Ecto neural progenitor cell (in vitro differentiated cells): ENCODE results near the gene FKBP2.
"Not testable (repeated sequence)": the region's sequence is repeated elsewhere in the genome, so short reads cannot be mapped to it uniquely, and the experiment has no call there.

Source experiments
- DNase-seq: peaks from one replicate; pipeline ENCODE4 v3.0.0-alpha.2; 2018; ENCODE audit warnings: low spot score

The FKBP2 gene

GRCh38 chr11:64234647-64235379, 6.1 kb upstream of the FKBP2 start:
- no peak for DNase-seq

- DNase-seq = no peak
Measured at GRCh38 chr11:64235437-64236161, 5.3 kb upstream of the FKBP2 start.

DNA sequence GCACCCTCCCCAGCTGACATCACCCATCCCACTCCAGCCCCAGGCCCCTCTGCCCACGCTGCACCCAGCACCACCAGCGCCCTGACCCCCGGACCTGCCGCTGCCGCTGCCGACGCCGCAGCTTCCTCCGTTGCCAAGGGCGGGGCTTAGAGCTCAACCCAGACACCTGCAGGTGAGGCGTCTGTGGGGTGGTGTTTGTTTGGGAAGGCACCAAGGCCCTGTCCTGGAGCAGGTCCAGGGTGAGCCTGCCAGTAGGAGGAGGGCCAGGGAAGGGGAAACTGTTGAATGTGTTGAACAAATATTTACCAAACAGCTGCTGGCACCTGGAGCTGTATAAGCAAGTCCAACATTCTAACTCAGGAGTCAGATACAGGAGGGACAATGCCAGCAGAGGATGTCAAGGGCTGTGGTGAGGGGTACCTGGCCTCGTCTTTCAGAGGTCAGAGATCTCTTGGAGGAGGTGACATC, 3.4 kb upstream of the FKBP2 start:
- DNase-seq = no peak

DNA sequence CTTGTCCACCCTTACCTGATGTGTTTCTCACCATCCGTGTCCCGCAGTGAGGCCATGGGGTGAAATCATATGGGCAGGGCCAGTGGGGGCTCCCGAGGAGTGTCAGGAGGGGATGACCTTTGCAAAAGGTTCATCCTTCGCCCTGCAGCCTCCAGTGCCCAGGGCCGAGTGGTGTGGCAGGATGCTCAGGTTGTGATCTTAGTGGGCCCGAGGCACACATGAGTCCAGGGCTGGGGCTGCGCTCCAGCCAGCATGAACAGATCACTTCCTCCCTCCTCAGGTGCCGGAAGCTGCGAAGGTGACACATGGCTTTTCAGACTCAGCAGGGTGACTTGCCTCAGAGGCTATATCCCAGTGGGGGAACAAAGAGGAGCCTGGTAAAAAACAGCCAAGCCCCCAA, 2.8 kb upstream of the FKBP2 start:
- DNase-seq = no peak

DNA sequence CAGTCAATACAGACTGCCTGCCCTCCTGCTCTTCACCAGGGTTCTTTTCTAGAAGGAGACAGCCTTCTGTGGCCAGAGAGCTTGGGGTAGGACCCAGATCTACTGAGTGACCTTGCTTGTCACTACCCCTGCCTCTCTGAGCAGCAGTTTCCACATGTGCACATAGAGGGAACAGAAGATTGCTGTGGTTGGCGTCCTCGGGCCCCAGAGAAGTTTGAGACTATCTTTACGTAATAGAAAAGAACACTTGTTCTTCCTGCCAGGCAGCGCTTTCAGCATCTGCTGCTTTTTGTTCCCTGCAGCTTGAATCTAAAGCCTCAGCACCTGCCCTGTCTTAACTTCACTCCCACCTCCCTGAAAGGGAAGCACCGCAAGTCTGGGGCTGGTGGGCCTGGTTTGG, 1.9 kb upstream of the FKBP2 start:
- no peak for DNase-seq

DNA sequence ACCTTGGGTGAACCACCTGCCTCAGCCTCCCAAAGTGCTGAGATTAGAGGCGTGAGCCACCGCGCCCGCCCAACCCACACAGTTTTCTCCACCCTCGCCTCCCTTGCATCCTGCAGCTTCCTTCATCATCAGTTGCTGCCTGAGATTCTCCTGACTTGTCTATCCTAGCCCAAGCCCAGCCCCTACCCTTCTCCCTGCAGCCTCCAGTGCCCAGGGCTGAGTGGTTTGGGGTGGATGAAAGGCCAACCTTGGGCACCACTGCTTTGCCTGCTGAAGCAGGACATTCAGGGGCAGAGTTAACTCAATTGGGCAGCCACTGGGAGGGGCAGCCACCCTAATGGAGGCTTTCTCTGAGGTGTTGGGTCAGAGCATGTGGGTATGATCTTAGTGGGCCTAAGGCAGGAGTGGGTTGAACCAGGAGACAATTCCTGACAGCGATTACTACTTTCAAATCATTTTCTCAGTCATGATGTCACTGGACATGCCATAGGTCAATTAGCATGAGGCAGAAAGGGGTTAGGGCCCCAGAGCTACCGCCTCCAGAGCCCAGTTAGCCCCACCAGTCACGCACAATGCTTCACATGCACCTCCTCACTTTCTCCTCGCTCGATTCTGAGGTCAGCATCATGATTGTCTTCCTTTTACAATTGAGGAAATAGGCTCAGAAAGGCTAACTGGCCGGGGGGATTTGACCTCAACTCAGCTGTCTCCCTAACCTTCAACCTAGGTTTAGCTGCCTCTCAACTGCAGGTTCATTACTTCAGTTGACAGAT, 1.0 kb upstream of the FKBP2 start:
- DNase-seq = no peak

DNA sequence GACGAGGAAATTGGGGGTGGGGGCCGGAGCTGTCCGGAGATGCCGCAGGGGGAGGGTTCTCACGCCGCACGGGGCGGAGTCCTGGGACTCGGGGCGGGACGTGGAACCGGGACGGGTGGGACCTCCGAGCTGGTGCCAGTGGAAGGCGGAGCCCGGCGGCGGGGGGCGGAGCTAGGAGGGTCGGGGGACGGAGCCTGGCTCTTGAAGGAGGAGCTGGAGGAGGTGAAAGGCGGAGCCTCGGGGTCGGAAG, 271 bp downstream of the FKBP2 start:
- peak; percentile 100 for DNase-seq

DNA sequence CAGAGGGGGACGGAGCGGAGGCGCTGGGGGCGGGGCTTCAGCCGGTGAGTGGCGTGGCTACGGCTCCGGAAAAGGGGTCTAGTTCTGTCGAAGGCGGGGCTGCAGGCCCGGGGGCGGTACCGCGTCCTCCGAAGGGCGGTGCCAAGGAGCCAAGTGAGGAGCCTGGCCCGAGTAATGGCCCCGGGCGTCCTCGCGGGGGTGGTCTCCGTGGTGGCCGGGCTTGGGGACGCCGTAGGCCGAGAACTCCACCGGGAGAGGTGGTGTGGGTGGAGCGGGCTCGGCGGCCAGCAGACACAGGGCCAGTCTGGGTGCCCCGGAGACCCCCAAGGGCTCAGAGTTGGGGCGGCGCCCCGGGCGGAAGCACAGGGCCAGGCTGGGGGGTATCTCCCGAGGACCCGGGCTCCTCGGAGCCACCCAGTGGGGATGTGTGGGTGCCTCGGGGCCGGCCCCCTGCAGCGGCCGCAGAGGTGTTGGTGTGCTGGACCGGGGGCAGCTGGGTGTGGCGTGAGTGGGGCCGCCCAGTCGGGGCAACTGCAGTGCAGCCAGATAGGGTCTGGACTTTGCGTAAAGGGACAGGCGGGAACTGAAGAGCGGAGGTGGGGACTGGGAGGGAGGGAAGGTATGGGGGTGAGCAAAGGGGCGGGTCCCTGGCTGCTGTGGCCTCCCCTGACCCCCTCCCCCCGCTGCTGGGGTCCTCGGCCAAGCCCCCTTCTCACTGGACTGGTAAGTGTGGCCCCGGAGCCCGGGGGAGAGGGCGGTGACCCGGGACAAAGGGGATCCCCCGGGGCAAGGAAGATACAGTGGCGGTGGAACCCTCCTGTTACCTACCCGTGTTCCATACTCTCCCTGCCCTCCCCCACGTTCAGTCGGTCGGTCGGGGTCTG, 838 bp downstream of the FKBP2 start:
- DNase-seq = no peak

- no peak for DNase-seq
Measured at GRCh38 chr11:64243236-64243854, 2.5 kb downstream of the FKBP2 start.

GRCh38 chr11:64244107-64244506, 3.2 kb downstream of the FKBP2 start:
- no peak for DNase-seq

DNA sequence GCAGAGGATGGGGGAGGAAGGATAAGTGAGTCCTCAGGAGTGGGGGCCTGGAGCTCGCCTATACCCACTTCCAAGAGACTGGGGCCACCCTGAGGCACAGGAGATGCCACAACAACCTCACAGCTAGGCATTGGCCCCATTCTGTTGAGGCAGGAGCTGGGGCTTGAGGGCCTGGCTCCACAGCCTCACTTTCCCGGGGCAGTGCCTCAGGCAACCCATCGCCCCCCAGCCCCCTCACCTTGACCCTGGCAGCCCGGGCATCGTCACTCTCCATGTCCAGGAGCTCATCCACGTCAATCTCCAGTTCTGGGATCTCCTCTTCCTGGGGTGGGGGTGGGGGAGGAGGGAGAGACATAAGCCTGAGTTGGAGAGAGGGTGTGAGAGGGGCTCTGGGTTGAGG, 4.1 kb downstream of the FKBP2 start:
- DNase-seq = no peak

- DNase-seq = no peak
Measured at GRCh38 chr11:64245401-64245796, 4.5 kb downstream of the FKBP2 start.

DNA sequence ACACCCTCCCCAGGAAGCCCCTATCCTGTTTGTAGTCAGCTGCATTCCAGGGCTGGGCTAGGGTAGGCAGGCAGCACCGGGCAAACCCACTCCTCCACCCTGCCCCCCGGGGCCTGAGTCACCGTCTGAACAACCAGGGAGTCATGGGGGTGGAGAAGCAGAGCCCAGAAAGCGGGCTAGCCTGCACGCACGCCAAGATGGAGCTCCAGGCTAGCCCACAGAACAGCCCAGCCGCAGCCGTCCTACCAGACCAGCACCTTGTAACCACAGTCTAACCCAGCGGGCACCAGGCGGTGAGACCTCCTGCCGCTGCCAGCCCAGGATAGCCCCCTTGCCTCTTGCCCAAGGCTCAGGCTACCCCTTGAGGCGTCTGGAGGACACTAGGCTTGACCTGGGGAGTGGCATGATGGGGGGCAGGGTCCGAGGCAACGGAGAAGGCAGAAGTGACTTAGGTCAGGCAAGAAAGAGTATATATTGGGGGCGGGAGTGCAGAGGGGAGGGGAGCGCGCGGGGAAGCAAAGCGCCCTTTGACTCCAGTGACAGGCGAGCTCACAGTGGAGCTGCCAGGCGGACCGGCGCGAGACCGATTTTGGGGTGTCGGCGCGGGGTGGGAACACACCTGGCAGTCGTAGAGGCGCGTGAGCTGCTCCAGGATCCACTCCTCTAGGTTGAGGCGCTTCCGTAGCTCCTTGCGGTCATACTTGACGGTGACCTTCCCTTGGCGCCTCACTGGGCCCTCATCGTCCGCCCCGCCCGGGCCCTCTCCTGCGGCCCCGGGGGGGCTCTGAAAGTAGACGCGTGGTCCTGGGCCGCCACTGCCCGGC, 5.1 kb downstream of the FKBP2 start:
- DNase-seq = no peak

DNA sequence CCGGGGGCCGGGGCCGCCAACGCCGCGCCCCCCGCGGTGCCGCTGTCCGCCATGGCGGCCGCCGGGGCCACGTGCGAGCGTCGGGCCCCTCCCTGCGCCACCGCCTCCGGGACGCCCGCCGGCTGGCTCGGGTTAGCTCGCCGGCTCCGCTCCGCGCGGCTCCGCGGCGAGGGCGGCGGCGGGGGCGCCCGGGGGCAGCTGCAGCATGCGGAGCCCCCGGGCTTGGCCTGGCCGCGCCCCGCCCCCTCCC, 5.7 kb downstream of the FKBP2 start:
- DNase-seq = not testable (repeated sequence)

DNA sequence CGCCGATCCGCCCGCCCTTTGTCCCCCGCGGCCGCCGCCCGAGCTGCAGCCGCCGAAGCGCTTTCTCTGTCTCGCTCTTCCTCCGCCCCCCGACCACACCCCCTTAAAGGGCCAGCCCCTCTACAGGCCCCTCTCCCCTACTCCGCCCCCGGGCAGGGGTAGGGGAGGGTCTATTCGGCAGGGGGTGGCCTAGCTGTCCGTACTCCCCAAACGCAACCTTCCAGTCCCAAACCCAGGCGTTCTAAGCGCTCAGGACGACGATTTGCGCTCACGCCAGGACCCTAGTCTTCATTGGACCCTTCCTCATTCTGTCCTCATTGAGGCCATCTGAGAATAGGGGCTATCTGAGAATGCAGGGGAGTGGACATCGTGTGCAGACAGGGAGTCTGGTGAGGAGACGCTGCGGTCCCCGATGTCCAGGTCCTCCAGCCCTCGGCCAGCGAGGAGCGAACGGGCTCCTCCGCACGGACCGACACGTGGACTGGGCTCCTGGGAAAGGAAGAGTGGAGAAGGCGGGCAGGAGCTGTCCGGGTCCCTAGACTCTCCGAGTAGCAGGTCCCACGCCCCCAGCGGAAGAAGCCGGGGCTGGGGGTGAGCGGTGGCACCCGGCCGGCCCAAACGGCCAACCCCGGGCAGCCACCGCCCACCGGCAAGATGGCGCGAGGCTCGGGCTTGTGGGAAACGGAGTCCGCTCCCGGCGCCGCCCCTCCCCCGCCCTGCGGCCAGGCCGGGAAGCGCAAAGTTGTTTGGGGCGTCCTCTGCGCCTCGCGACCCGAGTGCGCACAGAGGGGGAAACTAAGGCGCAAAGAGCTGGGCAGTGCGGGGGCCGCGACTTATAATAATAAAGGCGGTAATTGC, 6.2 kb downstream of the FKBP2 start, which contains the start of gene PPP1R14B:
PPP1R14B (minus strand) TSS at position 73 of the 858 bp plus-strand sequence. CDS start 270 bp downstream, outside the sequence.
- DNase-seq = peak; percentile 93

- DNase-seq = no peak
Measured at GRCh38 chr11:64247729-64248531, 7.0 kb downstream of the FKBP2 start.

GRCh38 chr11:64248578-64248977, 7.7 kb downstream of the FKBP2 start:
- no peak for DNase-seq

GRCh38 chr11:64249038-64249437, 8.1 kb downstream of the FKBP2 start:
- no peak for DNase-seq
